Stimulated activated CD8-positive, alpha-beta memory T cell treated with anti-CD3 and anti-CD28 coated beads, Interleukin-7, amount 100 ng/mL, for 4 hours (primary cell): Measurements from ENCODE around the gene TK1.
A peak's percentile ranks its signal among the peaks of the same experiment; 100 is the strongest.

Experiments used
- DNase-seq, 2 donors: peaks; one replicate each; pipeline ENCODE4 v3.0.0-alpha.2; 2020; ENCODE audit warnings: low read depth in 2 of 2

The TK1 gene

DNA sequence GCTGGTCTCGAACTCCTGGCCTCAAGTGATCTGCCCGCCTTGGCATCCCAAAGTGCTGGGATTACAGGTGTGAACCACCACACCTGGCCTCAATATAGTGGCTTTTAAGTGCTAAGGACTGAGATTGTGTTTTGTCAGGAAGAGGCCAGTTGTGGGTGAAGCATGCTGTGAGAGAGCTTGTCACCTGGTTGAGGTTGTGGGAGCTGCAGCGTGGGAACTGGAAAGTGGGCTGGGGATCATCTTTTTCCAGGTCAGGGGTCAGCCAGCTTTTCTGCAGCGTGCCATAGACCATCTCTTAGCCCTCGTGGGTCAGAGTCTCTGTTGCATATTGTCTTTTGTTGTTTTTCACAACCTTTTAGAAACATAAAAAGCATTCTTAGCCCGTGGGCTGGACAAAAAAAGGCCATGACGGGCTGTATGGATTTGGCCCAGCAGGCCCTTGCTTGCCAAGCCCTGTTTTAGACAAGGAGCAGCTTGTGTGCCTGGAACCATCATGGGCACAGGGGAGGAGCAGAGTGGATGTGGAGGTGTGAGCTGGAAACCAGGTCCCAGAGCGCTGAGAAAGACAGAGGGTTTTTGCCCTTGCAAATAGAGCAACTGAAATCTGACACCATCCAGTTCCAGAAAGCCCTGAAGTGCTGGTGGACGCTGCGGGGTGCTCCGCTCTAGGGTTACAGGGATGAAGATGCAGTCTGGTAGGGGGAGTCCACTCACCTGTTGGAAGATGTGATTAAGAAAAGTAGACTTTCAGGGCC, 32.7 kb upstream of the TK1 start:
- no peak for DNase-seq

DNA sequence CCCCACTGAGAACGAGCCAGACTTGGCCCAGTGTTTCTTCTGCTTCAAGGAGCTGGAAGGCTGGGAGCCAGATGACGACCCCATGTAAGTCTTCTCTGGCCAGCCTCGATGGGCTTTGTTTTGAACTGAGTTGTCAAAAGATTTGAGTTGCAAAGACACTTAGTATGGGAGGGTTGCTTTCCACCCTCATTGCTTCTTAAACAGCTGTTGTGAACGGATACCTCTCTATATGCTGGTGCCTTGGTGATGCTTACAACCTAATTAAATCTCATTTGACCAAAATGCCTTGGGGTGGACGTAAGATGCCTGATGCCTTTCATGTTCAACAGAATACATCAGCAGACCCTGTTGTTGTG, 27.8 kb upstream of the TK1 start:
- no peak for DNase-seq

GRCh38 chr17:78214016-78214705, 27.3 kb upstream of the TK1 start, which contains the start of gene BIRC5:
Gene BIRC5 (plus strand): TSS chr17:78214253. CDS start chr17:78214317, 64 bp downstream.
- peak; percentile 78 to 85 for DNase-seq

DNA sequence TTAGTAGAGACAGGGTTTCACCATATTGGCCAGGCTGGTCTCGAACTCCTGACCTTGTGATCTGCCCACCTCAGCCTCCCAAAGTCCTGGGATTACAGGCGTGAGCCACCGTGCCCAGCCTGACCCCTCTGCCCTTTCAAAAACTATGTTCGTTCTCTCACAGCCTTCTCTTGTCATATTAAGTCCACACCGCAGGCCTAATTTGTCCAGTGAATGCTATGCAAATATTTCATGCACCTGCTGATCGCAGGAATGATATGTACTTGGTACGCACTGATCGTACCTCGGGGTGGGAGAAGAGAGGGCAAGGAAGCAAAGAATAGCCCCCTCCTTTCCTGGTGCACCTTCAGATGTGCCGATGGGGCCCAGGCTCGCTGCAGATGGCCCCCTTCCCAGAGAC, 24.2 kb upstream of the TK1 start:
- no peak for DNase-seq

GRCh38 chr17:78210111-78210510, 23.3 kb upstream of the TK1 start:
- no peak for DNase-seq

- no peak for DNase-seq
These were observed 21.6 kb upstream of the TK1 start for GRCh38 chr17:78208486-78208885.

DNA sequence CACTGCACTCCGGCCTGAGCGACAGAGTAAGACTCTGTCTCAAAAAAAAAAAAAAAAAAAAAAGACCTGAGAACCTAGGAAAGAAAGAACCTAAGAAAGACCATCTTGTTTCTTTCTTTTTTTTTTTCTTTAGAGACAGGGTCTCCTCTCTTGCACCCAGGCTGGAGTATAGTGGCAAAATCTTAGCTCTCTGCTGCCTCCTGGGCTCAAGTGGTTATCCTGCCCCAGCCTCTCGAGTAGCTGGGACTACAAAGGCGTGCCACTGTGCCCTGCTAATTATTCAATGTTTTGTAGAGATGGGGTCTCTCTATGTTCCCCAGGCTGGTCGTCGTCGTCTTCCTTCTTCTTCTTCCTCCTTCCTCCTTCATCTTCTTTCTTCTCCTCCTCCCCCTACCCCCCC, 19.4 kb upstream of the TK1 start:
- no peak for DNase-seq

DNA sequence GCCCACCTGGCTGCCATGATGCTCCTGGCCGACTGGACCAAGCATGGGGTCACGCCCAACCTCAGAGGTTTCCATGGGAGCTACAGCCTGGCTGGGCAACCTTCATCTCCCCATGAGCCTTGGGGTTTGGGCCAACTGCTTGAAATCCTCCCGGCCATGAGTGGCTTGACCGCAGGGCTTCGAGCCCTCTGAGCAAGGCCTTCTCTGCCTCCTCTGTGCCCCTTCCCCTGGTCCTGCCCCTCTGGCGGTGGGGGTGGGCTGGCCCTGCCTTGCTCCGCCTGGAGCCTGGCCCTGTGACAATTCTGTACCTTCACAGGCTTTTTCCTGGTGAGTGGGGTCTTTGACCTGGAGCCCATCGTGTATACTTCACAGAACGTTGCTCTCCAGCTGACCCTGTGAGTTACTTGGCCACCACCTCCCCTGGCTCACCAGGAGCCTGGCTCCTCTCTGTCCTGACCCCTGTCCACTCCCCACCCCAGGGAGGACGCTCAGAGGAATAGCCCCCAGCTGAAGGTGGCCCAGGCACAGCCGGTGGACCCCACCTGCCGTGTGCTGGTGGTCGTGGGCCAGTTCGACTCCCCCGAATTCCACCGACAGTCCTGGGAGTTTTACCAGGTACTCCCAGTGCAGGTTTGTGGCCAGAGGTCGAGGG, 18.4 kb upstream of the TK1 start:
- DNase-seq = no peak

GRCh38 chr17:78204387-78205123, 17.7 kb upstream of the TK1 start:
- DNase-seq = no peak

GRCh38 chr17:78202666-78203065, 15.8 kb upstream of the TK1 start:
- DNase-seq = no peak

DNA sequence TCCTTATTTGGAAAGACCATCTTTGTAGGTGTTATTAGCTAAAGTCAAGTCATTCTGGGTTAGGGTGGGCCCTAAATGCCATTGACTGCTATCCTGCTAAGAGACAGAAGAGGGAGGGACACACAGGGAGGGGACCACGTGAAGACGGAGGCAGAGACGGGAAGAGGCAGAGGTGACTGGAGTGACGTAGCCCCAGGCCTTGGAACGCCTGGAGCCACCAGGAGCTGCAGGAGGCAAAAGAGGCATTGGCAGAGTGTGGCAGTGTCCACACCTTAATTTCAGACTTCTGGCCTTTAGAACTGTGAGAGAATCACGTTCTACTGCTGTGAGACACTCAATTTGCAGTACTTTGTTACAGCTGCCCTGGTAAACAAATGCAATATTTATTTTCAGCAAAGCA, 13.6 kb upstream of the TK1 start:
- DNase-seq = no peak

DNA sequence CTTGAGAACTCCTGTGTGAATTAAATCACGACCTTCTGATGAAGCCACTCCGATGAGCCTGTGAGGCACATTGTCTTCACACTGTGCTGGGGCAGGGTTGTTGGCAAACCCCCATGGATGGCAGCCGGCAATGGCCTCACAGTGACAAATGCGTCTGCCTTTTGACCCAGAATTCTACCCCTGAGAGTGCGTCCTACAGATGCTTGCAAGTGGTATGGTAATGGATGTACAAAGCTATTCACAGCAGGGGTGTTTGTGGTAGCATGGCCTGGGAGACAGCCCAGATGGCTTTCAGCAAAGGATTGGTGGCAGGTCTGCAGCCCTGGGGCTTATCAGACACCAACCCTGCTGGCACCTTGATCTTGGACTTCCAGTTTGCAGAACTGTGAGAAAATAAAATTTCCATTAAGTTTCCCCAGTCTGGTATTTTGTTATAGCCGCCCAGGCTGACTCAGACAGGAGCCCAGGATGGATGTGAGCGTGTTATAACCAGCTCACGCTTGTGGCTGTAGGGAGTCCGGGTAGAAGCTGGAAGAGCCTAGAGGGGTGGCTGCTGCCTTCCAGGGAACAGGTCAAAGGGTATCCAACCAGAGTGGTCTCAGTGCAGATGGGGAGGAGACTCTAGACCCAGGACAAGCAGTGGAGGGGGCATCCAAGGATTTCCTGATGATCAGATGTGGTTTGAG, 10.4 kb upstream of the TK1 start:
- no peak for DNase-seq

DNA sequence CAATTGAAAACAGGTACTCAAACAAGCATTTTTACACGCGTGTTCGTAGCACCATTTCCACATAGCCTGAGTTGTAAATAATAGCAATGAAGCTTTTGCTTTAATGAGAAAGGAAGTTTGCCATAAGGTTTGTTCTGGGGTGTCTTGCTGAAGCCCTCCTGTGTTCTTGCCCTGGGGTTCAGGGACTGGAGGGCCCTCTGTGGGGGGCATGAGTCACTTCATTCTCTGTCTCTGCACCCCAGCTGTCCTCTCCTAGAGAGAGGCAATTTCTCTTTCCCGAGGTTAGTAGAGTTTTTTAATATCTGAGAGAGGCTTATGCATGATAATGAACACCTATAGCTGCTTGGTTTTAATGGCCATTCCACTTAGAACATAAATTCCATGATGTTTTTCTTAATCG, 9.9 kb upstream of the TK1 start:
- DNase-seq = no peak

DNA sequence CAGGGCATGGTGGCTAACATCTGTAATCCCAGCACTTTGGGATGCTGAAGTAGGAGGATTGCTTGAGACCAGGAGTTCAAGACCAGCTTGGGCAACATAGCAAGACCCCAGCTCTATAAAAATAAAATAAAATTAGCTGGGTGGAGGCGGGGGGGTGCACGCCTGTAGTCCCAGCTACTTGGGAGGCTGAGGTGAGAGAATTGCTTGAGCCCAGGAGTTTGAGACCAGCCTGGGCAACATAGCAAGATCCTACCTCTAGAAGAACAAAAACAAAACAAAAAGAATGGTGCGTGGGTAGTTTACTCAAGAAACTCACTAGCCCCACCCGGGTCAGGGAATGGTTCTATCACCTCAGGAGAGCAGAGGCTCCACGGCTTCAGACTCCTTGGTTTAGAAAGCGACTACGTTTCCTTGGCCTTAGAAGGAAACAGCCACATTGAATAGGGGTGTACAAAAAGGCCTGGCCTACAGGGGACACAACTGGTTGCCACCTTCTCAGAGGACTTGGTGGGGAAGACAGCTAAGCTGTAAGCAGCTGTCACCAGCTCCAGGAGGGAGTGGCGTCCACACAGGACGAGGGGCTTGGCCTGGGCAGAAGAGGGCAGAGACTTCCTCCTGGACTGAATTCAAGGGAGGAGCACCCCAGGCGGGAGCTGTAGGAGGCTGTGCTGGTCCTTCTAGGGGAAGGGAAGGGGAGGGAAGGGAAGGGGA, 716 bp downstream of the TK1 start:
- no peak for DNase-seq

DNA sequence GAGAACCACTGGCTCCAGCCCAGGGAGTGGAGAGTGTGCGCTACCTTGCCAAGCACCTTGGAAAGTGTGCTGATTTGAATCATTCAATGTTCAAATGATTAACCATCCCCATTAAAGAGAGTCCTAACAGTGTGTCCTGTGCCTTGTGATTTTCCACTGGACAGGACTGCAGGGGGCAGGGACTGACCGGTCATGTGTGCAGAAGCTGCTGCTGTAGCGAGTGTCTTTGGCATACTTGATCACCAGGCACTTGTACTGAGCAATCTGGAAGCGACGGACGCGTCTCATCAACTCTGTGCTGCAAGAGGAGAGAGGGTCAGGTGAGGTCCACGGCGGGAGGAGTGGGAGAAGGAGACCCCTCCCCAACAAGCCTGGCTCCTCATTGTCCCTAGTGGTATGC, 2.0 kb downstream of the TK1 start:
- no peak for DNase-seq

DNA sequence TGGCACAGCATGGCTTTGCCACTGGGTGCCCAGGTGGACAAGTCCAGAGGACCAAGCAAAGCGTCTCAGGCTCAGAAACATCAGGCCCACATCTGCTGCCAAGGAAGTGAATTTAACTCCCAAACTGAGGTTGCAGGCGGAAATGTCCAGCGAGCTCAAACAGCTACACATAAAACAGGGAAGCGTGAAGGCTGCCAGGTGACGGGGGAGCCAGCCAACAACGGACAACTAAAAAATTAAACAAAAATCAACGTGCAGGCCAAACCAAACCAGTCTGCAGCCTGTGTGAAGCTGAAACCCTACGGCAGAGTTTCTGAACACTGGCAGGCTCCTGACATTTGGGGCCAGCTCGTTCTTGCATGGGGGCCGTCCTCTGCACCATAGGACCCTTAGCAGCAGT, 2.5 kb downstream of the TK1 start:
- no peak for DNase-seq

DNA sequence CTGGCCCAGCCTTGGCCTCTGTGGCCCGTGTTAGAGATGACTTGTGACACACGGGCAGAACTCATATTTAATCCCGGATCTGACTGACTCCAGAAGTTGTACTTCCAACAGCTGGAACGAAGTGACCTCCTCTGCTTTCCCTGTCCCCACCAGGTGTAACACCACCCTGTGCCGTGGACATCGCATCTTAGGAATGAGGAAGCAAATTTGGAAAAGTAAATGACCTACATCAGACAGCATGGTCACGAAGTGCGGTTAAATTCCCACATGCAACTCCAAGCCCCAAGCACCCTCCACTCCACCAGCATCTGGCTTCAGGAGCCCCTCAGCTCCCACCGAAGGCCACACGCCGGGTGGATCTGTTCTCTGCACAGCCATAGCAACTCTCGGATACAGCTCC, 2.9 kb downstream of the TK1 start:
- no peak for DNase-seq

DNA sequence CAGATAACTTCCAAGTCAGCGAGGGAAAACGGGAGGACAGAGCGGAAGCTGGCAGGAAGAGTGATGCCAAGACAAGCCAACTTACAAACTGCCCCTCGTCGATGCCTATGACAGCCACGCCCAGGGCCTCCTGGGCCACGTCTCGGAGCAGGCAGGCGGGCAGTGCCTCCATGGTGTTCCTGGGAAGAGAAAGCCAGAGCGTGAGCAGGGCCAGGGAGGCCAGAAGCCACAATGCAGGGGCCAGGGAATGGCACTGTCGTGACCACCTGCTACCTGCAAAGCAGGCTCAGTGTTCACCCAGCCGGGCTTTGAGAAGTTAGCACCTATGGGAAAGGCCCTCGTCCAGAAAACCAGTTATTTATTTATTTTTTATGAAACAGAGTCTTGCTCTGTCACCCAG, 4.3 kb downstream of the TK1 start:
- DNase-seq = no peak

DNA sequence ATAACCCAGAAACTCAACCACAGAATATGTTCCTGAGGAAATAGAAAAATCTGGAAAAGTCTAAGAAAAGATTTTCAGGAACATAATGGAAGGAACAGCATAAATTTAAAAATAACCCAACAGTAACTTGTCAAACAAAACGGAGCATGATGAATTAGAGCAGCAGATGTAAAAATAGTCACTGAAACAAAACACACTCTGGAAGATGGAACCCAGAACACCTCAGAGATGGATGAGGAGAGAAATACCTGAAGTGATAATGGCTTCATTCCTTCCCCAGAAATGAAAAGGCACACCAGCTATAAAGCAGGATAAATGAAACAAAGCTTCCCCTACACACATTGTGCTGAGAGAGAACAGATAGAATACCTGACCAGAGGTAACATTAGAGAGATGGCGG, 6.3 kb downstream of the TK1 start:
- no peak for DNase-seq

DNA sequence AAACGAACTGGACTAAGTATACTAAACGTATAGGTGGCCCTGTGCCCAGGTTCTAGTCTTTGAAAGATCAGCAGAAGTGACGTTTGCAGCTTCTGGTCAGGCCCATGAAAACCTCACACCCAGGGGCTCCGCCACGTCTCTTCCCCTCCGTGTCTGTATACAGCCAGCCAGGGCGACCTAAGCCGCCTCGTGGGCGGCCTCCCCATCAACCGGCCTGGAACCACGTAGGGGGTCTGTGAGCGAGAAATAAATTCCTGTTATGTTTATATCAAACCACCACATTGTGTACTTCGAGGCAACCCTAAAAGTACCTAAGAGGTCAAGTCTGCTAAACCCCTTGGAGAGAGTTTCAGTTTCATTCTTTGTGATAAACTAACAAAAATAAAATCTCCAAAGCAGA, 6.8 kb downstream of the TK1 start:
- no peak for DNase-seq

DNA sequence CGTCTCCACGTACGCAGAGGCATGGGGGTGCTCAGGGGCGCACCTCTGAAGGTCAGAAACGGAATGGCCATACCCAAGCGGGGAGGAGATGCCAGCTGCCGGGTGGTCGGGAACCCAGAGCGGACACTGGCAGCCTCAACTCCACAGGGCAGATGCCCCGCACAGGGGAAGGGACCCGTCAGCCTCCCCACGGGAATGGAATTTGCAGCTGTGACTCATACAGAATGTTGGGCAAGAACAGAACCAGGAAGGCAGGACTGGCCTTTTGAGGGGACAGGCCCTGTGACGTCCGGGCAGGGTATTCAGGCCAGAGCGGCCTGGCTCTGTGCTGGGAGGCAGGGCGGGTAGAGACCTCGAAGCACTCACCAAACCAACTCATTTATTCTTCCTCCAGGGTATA, 7.5 kb downstream of the TK1 start:
- DNase-seq = no peak
